Ishikawa (cell line): Measurements from ENCODE around the gene PRG2.

Source experiments
- CEBPB ChIP-seq: IDR thresholded peaks from 2 replicates; pipeline ENCODE4 v1.6.1; 2012
- EGR1 ChIP-seq: IDR thresholded peaks from 2 replicates; pipeline ENCODE4 v1.6.1; 2012
- EP300 ChIP-seq: IDR thresholded peaks from 2 replicates; pipeline ENCODE4 v1.6.1; 2012; ENCODE audit warnings: borderline replicate concordance
- FOXM1 ChIP-seq: IDR thresholded peaks from 2 replicates; pipeline ENCODE4 v1.6.1; 2012; ENCODE audit warnings: low read depth, borderline replicate concordance
- RAD21 ChIP-seq: IDR thresholded peaks from 2 replicates; pipeline ENCODE4 v1.6.1; 2012; ENCODE audit warnings: low read depth
- REST ChIP-seq: IDR thresholded peaks from 2 replicates; pipeline ENCODE4 v1.6.1; 2012; ENCODE audit warnings: low read depth, mild to moderate bottlenecking
- TAF1 ChIP-seq: IDR thresholded peaks from 2 replicates; pipeline ENCODE4 v1.6.1; 2012; ENCODE audit warnings: low read depth, mild to moderate bottlenecking
- TCF12 ChIP-seq: IDR thresholded peaks from 2 replicates; pipeline ENCODE4 v1.6.1; 2012; ENCODE audit warnings: low read depth
- TEAD4 ChIP-seq: IDR thresholded peaks from 2 replicates; pipeline ENCODE4 v1.6.1; 2012
- YY1 ChIP-seq: IDR thresholded peaks from 2 replicates; pipeline ENCODE4 v1.6.1; 2012; ENCODE audit warnings: low read depth
- ZBTB7A ChIP-seq: IDR thresholded peaks from 2 replicates; pipeline ENCODE4 v1.6.1; 2012; ENCODE audit warnings: low read depth
- TF ChIP-seq, protein P1 (sequence below): IDR thresholded peaks from 2 replicates; pipeline ENCODE4 v1.6.1; 2012
- TF ChIP-seq, protein P2 (sequence below): IDR thresholded peaks from 2 replicates; pipeline ENCODE4 v1.6.1; 2012

GRCh38 chr11:57427727-57428082, 37.3 kb upstream of the PRG2 start:
- TF ChIP-seq REST (no peak), EGR1 (no peak), EP300 (no peak), TEAD4 (no peak), YY1 (no peak), ZBTB7A (no peak), FOXM1 (no peak), RAD21 (no peak), TCF12 (no peak), TAF1 (no peak), CEBPB (no peak)
- TF ChIP-seq, protein P1, sequence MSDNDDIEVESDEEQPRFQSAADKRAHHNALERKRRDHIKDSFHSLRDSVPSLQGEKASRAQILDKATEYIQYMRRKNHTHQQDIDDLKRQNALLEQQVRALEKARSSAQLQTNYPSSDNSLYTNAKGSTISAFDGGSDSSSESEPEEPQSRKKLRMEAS = no peak
- TF ChIP-seq, protein P2, sequence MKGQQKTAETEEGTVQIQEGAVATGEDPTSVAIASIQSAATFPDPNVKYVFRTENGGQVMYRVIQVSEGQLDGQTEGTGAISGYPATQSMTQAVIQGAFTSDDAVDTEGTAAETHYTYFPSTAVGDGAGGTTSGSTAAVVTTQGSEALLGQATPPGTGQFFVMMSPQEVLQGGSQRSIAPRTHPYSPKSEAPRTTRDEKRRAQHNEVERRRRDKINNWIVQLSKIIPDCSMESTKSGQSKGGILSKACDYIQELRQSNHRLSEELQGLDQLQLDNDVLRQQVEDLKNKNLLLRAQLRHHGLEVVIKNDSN = no peak
